ENCODE results near the gene FAF2. TPM values are rescaled to one million over a fixed set of nuclear protein-coding genes. Genes with fewer than 3 reads are reported as not detected.
"Not testable (repeated sequence)": the region's sequence is repeated elsewhere in the genome, so short reads cannot be mapped to it uniquely, and the experiment has no call there.

FAF2 gene
- total and polyA plus RNA-seq, 2 donors: 21.0 to 43.4 TPM

DNA sequence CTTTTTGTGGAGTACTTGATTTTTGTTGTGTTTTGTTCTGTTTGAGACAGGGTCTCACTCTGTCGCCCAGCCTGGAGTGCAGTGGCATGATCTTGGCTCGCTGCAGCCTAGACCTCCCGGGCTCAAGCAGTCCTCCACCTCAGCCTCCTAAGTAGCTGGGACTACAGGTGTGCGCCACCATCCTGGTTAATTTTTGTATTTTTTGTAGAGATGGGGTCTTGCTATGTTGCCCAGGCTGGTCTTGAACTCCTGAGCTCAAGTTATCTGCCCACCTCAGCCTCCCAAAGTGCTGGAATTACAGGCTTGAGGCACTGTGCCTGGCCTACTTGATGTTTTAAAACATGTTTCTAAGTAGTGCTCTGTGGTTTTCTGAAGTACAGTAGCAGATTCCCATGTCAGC is 39.0 kb downstream of the FAF2 start:
- not testable (repeated sequence) for H3K4me1 ChIP-seq (ENCODE audit: insufficient read depth); H3K27ac ChIP-seq (ENCODE audit: low read depth); H3K36me3 ChIP-seq (ENCODE audit: insufficient read depth); DNase-seq (ENCODE audit: extremely low spot score); H3K4me3 ChIP-seq (ENCODE audit: low read depth, low read length)
- 95% methylated on average over 4 of the region's 4 CpGs for WGBS

GRCh38 chr5:176489077-176489476 is 40.9 kb downstream of the FAF2 start:
- WGBS: 96% methylated on average over 1 of the region's 1 CpG

GRCh38 chr5:176490301-176490700 is 42.1 kb downstream of the FAF2 start:
- no peak for DNase-seq (ENCODE audit: extremely low spot score)
- H3K4me3 ChIP-seq (ENCODE audit: low read depth, low read length): no peak overlapping the region
- no peak overlapping the region for H3K27ac ChIP-seq (ENCODE audit: low read depth)
- 82% methylated on average over 1 of the region's 1 CpG for WGBS
- peaks cover 2% of the 10 kb centered on the region for H3K4me1 ChIP-seq (ENCODE audit: insufficient read depth)
- peaks cover 1% of the 10 kb centered on the region for H3K36me3 ChIP-seq (ENCODE audit: insufficient read depth)

More at GRCh38 chr5:176489077-176489476, 40.9 kb downstream of the FAF2 start:
- H3K27ac ChIP-seq (ENCODE audit: low read depth): no peak overlapping the region
- no peak overlapping the region for H3K4me3 ChIP-seq (ENCODE audit: low read depth, low read length)
- peaks cover 1% of the 10 kb centered on the region for H3K36me3 ChIP-seq (ENCODE audit: insufficient read depth)
- peaks cover 2% of the 10 kb centered on the region for H3K4me1 ChIP-seq (ENCODE audit: insufficient read depth)
- no peak for DNase-seq (ENCODE audit: extremely low spot score)

DNA sequence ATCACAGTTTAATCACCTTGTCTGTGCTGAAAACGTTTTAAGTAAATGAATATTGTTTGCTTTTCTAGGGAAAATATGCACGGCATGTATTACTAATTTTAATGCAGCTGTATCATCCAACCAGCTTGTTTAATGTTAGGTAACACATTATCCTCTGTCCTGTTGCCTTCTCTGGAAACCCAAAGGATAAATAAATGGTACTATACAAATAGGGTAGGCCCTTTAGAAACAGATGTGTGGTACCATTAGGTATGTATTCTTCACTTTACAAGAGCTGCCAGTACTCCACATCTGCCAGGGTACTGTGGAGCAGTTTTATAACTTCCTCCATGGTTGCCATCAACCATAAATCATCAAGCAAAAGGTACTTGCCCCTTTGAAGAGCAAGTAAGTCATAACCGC is 42.9 kb downstream of the FAF2 start:
- 72% methylated on average over 3 of the region's 3 CpGs for WGBS
- Histone ChIP-seq H3K36me3 (ENCODE audit: insufficient read depth) (no peaks in the 10 kb centered on the region), H3K4me1 (ENCODE audit: insufficient read depth) (peaks cover 2% of the 10 kb centered on the region), H3K27ac (ENCODE audit: low read depth) (no peak overlapping the region), H3K4me3 (ENCODE audit: low read depth, low read length) (no peak overlapping the region)
- DNase-seq (ENCODE audit: extremely low spot score): no peak

- Histone ChIP-seq H3K4me3 (ENCODE audit: low read depth, low read length) (no peak overlapping the region), H3K36me3 (ENCODE audit: insufficient read depth) (peaks cover 4% of the 10 kb centered on the region), H3K4me1 (ENCODE audit: insufficient read depth) (peaks cover 2% of the 10 kb centered on the region), H3K27ac (ENCODE audit: low read depth) (no peak overlapping the region)
- WGBS: 85% methylated on average over 8 of the region's 8 CpGs
- no peak for DNase-seq (ENCODE audit: extremely low spot score)
Observed at GRCh38 chr5:176491901-176492300, 43.7 kb downstream of the FAF2 start.

- Histone ChIP-seq H3K27ac (ENCODE audit: low read depth) (no peak overlapping the region), H3K4me3 (ENCODE audit: low read depth, low read length) (no peak overlapping the region), H3K36me3 (ENCODE audit: insufficient read depth) (peaks cover 4% of the 10 kb centered on the region), H3K4me1 (ENCODE audit: insufficient read depth) (peaks cover 2% of the 10 kb centered on the region)
- no peak for DNase-seq (ENCODE audit: extremely low spot score)
- 62% methylated on average over 3 of the region's 3 CpGs for WGBS
Observed at GRCh38 chr5:176492431-176492830, 44.2 kb downstream of the FAF2 start.

GRCh38 chr5:176497852-176498251 is 49.7 kb downstream of the FAF2 start:
- Histone ChIP-seq H3K27ac (ENCODE audit: low read depth) (no peak overlapping the region), H3K4me1 (ENCODE audit: insufficient read depth) (no peaks in the 10 kb centered on the region), H3K4me3 (ENCODE audit: low read depth, low read length) (no peak overlapping the region), H3K36me3 (ENCODE audit: insufficient read depth) (peaks cover 16% of the 10 kb centered on the region)
- no peak for DNase-seq (ENCODE audit: extremely low spot score)
- WGBS: 91% methylated on average over 9 of the region's 9 CpGs

- 94% methylated on average over 5 of the region's 5 CpGs for WGBS
- H3K4me3 ChIP-seq (ENCODE audit: low read depth, low read length): no peak overlapping the region
- H3K36me3 ChIP-seq (ENCODE audit: insufficient read depth): peaks cover 19% of the 10 kb centered on the region
- no peak overlapping the region for H3K27ac ChIP-seq (ENCODE audit: low read depth)
- H3K4me1 ChIP-seq (ENCODE audit: insufficient read depth): no peaks in the 10 kb centered on the region
- no peak for DNase-seq (ENCODE audit: extremely low spot score)
Observed at GRCh38 chr5:176499273-176499672, 51.1 kb downstream of the FAF2 start.

- no peak for DNase-seq (ENCODE audit: extremely low spot score)
- Histone ChIP-seq H3K27ac (ENCODE audit: low read depth) (no peak overlapping the region), H3K4me3 (ENCODE audit: low read depth, low read length) (no peak overlapping the region), H3K36me3 (ENCODE audit: insufficient read depth) (peaks cover 20% of the 10 kb centered on the region), H3K4me1 (ENCODE audit: insufficient read depth) (no peaks in the 10 kb centered on the region)
- 96% methylated on average over 3 of the region's 3 CpGs for WGBS
Observed at GRCh38 chr5:176500511-176500910, 52.3 kb downstream of the FAF2 start.

DNA sequence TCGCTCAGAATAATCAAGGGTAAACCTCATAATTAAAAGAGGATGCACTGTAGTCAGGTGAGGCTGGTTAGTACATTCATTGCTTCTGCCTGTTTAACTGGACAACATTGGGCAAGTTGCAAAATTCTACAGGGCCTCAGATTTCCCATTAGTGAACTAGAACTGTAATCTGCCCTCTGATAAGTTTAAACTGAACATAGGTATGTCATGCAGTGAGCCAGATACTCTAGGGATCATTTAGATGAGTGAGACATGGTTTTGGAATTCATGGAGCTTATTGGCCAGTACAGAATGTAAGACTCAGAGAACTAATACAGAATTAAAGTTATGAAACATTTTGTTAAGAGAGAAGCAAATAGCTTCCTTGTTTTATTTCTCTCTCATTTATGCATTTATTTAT is 53.1 kb downstream of the FAF2 start:
- Histone ChIP-seq H3K4me1 (ENCODE audit: insufficient read depth) (no peaks in the 10 kb centered on the region), H3K36me3 (ENCODE audit: insufficient read depth) (peaks cover 19% of the 10 kb centered on the region), H3K27ac (ENCODE audit: low read depth) (no peak overlapping the region), H3K4me3 (ENCODE audit: low read depth, low read length) (no peak overlapping the region)
- WGBS: 97% methylated on average over 1 of the region's 1 CpG
- DNase-seq (ENCODE audit: extremely low spot score): no peak

- no peak for DNase-seq (ENCODE audit: extremely low spot score)
- WGBS: 67% methylated on average over 5 of the region's 5 CpGs
- peaks cover 18% of the 10 kb centered on the region for H3K36me3 ChIP-seq (ENCODE audit: insufficient read depth)
- no peak overlapping the region for H3K4me3 ChIP-seq (ENCODE audit: low read depth, low read length)
- no peaks in the 10 kb centered on the region for H3K4me1 ChIP-seq (ENCODE audit: insufficient read depth)
- H3K27ac ChIP-seq (ENCODE audit: low read depth): no peak overlapping the region
Observed at GRCh38 chr5:176503496-176503895, 55.3 kb downstream of the FAF2 start.

- Histone ChIP-seq H3K4me1 (ENCODE audit: insufficient read depth) (no peaks in the 10 kb centered on the region), H3K4me3 (ENCODE audit: low read depth, low read length) (no peak overlapping the region), H3K36me3 (ENCODE audit: insufficient read depth) (peaks cover 5% of the 10 kb centered on the region), H3K27ac (ENCODE audit: low read depth) (no peak overlapping the region)
- no peak for DNase-seq (ENCODE audit: extremely low spot score)
- WGBS: 89% methylated on average over 2 of the region's 2 CpGs
Observed at GRCh38 chr5:176507911-176508310, 59.7 kb downstream of the FAF2 start.

DNA sequence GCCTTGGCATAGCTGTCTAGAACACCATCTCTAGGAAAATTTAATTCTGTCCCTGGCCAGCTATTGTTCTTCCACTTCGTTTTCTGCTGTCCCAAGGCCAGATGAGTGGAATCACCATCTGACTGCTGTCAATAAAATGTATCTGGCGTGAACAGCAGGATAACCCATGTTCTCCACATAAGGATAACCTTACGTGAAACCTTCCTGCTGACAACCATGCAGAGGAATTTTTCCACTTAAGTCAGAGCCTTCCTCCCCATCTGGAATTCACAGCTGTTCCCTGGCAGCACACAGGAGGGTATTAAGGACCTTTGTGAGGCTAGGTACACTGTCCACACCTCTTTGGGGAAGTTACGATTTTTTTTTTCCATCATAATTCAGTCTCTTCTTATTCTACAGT is 60.4 kb downstream of the FAF2 start:
- peaks cover 5% of the 10 kb centered on the region for H3K36me3 ChIP-seq (ENCODE audit: insufficient read depth)
- no peak overlapping the region for H3K27ac ChIP-seq (ENCODE audit: low read depth)
- H3K4me3 ChIP-seq (ENCODE audit: low read depth, low read length): no peak overlapping the region
- no peak for DNase-seq (ENCODE audit: extremely low spot score)
- 66% methylated on average over 4 of the region's 4 CpGs for WGBS
- H3K4me1 ChIP-seq (ENCODE audit: insufficient read depth): no peaks in the 10 kb centered on the region

DNA sequence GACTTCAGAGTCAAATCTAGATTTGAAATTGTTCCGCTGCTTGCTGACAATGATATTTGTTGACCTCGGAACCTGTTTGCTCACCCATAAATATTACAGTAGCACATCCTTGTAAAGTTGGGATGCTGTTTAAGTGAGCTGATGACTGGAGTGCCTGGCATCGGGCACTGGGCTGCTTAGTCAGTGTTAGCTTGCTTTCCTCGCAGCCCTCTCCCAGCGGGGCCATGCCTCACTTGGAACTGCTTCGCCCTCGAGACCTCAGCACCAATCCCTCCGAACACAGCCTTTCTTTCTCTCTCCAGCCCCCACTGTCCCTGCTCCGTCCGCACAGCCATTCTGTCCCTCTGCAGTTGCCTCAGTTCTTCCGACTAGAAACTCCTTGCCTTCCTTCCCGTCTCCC is 65.6 kb downstream of the FAF2 start:
- Histone ChIP-seq H3K4me1 (ENCODE audit: insufficient read depth) (no peaks in the 10 kb centered on the region), H3K36me3 (ENCODE audit: insufficient read depth) (no peaks in the 10 kb centered on the region), H3K4me3 (ENCODE audit: low read depth, low read length) (no peak overlapping the region), H3K27ac (ENCODE audit: low read depth) (no peak overlapping the region)
- 78% methylated on average over 12 of the region's 12 CpGs for WGBS
- DNase-seq (ENCODE audit: extremely low spot score): no peak

DNA sequence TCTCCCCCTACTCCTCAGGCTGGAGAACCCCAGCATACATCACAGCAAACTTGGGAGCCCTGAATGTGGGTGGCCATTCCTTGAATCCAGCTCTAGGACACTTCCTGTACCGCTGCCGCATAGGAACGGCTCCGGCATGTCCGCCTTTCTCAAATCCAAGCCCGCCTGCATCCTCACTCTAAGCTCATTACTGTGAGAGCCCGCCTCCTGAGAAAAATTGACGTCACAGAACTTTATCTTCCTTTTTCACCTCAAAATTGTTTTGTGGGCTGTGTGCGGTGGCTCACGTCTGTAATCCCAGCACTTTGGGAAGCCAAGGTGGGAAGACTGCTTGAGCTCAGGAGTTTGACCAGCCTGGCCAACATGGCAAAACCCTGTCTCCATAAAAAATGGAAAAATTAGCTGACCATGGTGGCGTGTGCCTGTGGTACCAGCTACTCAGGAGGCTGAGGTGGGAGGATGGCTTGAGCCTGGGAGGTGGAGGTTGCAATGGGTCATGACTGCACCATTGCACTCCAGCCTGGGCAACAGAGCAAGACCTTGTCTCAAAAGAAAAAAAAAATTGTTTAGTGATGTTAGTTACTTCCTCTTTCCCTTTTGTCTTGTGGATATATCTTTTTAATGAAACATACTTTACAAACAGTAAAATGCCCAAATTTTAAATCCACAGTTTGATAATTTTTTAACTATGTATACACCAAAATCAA is 66.2 kb downstream of the FAF2 start:
- Histone ChIP-seq H3K27ac (ENCODE audit: low read depth) (no peak overlapping the region), H3K4me1 (ENCODE audit: insufficient read depth) (no peaks in the 10 kb centered on the region), H3K4me3 (ENCODE audit: low read depth, low read length) (no peak overlapping the region), H3K36me3 (ENCODE audit: insufficient read depth) (no peaks in the 10 kb centered on the region)
- no peak for DNase-seq (ENCODE audit: extremely low spot score)
- WGBS: 57% methylated on average over 11 of the region's 11 CpGs

All from urinary bladder (tissue), 4 donors.